ENCODE data around the gene C4orf50. TPM values are rescaled to one million over a fixed set of nuclear protein-coding genes. Genes with fewer than 3 reads are reported as not detected.

The C4orf50 gene
- total and polyA plus RNA-seq, 2 of the 8 experiments (the other 6 are each of a cell fraction or from before 2014, with no cell fraction given): 0.08 to 0.22 TPM

DNA sequence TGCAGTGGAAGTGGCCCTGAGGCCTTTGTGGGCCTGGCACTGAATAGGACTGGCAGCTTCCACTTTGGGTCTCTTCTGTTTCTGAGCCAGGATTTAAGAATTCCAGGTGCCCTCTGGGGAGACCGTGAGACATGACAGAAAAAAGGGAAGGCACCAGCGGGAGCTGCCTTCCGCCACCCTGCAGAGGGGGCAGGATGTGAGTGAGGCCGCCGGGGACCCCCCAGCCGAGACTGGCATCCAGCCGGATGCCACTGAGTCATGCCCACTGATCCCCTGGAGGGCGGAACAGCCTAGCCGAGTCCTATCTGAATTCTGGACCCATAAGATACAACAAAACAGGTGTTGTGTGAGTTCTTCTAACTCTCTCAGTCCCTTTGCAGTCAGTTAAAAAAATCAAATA lies 41.3 kb downstream of the C4orf50 start:
- Histone ChIP-seq H2BK20ac (ENCODE audit: low read length) (no peak overlapping the region), H3K4me3 (ENCODE audit: extremely low read depth in 1 of 4, insufficient read depth in 2 of 4, low read depth in 3 of 4, low read length in 4 of 4) (no peak overlapping the region), H3K79me1 (ENCODE audit: low read depth, low read length) (no peaks in the 10 kb centered on the region), H3K4ac (replicated peaks; ENCODE audit: insufficient read length, low read depth, low read length) (no peak overlapping the region), H3K18ac (ENCODE audit: extremely low read depth, low read length) (no peak overlapping the region), H2BK12ac (ENCODE audit: low read depth, low read length) (no peak overlapping the region), H2BK15ac (ENCODE audit: low read length) (no peak overlapping the region), H3K56ac (replicated peaks; ENCODE audit: insufficient read length, low read depth, low read length) (no peak overlapping the region), H3K36me3 (ENCODE audit: control insufficient read depth in 2 of 4, insufficient read depth in 4 of 4, low read length in 3 of 4) (no peaks in the 10 kb centered on the region), H3K27me3 (replicated peaks in 1 of 4; ENCODE audit: control insufficient read depth in 3 of 4, extremely low read depth in 1 of 4, insufficient read depth in 3 of 4, low read length in 3 of 4) (no peaks in the 10 kb centered on the region), H3K9ac (replicated peaks in 1 of 4; ENCODE audit: extremely low read depth in 1 of 4, low read depth in 3 of 4, low read length in 3 of 4) (no peak overlapping the region), H3K27ac (ENCODE audit: low read depth, low read length) (no peak overlapping the region), H3K23ac (ENCODE audit: insufficient read length) (no peak overlapping the region), H3K79me2 (ENCODE audit: control insufficient read depth in 1 of 2, insufficient read depth in 2 of 2, low read length in 2 of 2) (no peaks in the 10 kb centered on the region), H4K5ac (ENCODE audit: insufficient read length, low read depth, low read length) (no peak overlapping the region), H4K20me1 (replicated peaks in 1 of 2; ENCODE audit: control insufficient read depth in 1 of 2, insufficient read depth in 2 of 2, low read length in 2 of 2) (no peaks in the 10 kb centered on the region), H2BK5ac (ENCODE audit: low read depth, low read length) (no peak overlapping the region), H3K14ac (ENCODE audit: insufficient read length) (no peak overlapping the region), H3K4me1 (replicated peaks in 1 of 4; ENCODE audit: control insufficient read depth in 3 of 4, insufficient read depth in 4 of 4, low read length in 3 of 4) (peaks cover 0 to 2% (median 0%) of the 10 kb centered on the region in 4 experiments; a peak in 1 of 7 replicates), H3K23me2 (ENCODE audit: low read depth, low read length) (no peaks in the 10 kb centered on the region), H2AK5ac (ENCODE audit: low read depth, low read length) (no peak overlapping the region), H3K4me2 (ENCODE audit: insufficient read depth in 1 of 2, low read depth in 2 of 2, low read length in 2 of 2) (no peak overlapping the region), H3K9me3 (ENCODE audit: insufficient read depth in 2 of 2, low read depth in 1 of 2, low read length in 1 of 2) (no peaks in the 10 kb centered on the region), H4K91ac (replicated peaks; ENCODE audit: insufficient read length, low read length) (no peak overlapping the region), H2AFZ (ENCODE audit: low read length) (no peak overlapping the region), H2BK120ac (replicated peaks; ENCODE audit: low read depth, low read length) (no peak overlapping the region), H4K8ac (ENCODE audit: extremely low read depth, insufficient read depth, low read length) (no peak overlapping the region)
- WGBS, 2 experiments (ENCODE audit: extremely low coverage in 1 of 2, insufficient coverage in 1 of 2, insufficient read length in 1 of 2, insufficient replicate concordance in 2 of 2, low coverage in 1 of 2, low lambda C conversion rate in 2 of 2, missing lambda C conversion rate in 1 of 2): 80% methylated on average over 9 of the region's 9 CpGs; no CpG with 5 or more reads in 1 of the 2 experiments
- FAIRE-seq: no peak
- POLR2A ChIA-PET (ENCODE audit: partially characterized antibody): interaction anchor here (1.1 kb wide), 1 partner anchor 145 kb away, joined by 4 read pairs; no protein-coding TSS in a partner anchor
- CTCF ChIA-PET (ENCODE audit: partially characterized antibody): interaction anchor here (1.3 to 8.9 kb wide), 7 partner anchors 14 to 274 kb away, joined by 3 to 110 read pairs (median 4); no protein-coding TSS in a partner anchor
- no peak for DNase-seq (ENCODE audit: low read depth in 1 of 2, low spot score in 2 of 2)
- TF ChIP-seq TEAD4 (IDR thresholded peaks at IDR 0.05; ENCODE audit: low read depth, low read length) (no peak), CEBPB (IDR thresholded peaks at IDR 0.05; ENCODE audit: low read depth, low read length) (no peak), MAFK (IDR thresholded peaks at IDR 0.05; ENCODE audit: low read depth, low read length) (no peak), HDAC6 (IDR thresholded peaks at IDR 0.05; ENCODE audit: low read depth, low read length) (no peak)
- TF ChIP-seq, protein P1, sequence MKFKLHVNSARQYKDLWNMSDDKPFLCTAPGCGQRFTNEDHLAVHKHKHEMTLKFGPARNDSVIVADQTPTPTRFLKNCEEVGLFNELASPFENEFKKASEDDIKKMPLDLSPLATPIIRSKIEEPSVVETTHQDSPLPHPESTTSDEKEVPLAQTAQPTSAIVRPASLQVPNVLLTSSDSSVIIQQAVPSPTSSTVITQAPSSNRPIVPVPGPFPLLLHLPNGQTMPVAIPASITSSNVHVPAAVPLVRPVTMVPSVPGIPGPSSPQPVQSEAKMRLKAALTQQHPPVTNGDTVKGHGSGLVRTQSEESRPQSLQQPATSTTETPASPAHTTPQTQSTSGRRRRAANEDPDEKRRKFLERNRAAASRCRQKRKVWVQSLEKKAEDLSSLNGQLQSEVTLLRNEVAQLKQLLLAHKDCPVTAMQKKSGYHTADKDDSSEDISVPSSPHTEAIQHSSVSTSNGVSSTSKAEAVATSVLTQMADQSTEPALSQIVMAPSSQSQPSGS (IDR thresholded peaks at IDR 0.05; ENCODE audit: low read length): no peak

Data from H1 (cell line).